Nephron progenitor cell (in vitro differentiated cells): Measurements from ENCODE around the gene COL4A6.

ENCODE experiments used
- DNase-seq: peaks from one replicate; pipeline ENCODE4 v3.0.0; 2021
- H3K27ac Mint-ChIP-seq: 2 replicates; pipeline ENCODE4 v1.8.0; 2021; ENCODE audit warnings: mild to moderate bottlenecking, moderate library complexity, mixed read lengths
- H3K27me3 Mint-ChIP-seq: 2 replicates; pipeline ENCODE4 v1.8.0; 2021; ENCODE audit warnings: mild to moderate bottlenecking, low read depth, mixed read lengths; ENCODE audit not compliant: poor library complexity
- H3K36me3 Mint-ChIP-seq: 2 replicates; pipeline ENCODE4 v1.8.0; 2021; ENCODE audit warnings: low read depth, mixed read lengths
- H3K4me1 Mint-ChIP-seq: 2 replicates; pipeline ENCODE4 v1.8.0; 2021; ENCODE audit warnings: mixed read lengths
- H3K4me3 Mint-ChIP-seq: 2 replicates; pipeline ENCODE4 v1.8.0; 2021; ENCODE audit warnings: mild to moderate bottlenecking, moderate library complexity, mixed read lengths
- H3K9me3 Mint-ChIP-seq: 2 replicates; pipeline ENCODE4 v1.8.0; 2021; ENCODE audit warnings: mild to moderate bottlenecking, moderate library complexity, mixed read lengths
- CTCF ChIP-seq: fragments of 200-600 bp; sonication (generic); IDR thresholded peaks from 2 replicates; pipeline ENCODE4 v1.5.0; 2021; ENCODE audit warnings: antibody characterized with exemption

COL4A6 gene

DNA sequence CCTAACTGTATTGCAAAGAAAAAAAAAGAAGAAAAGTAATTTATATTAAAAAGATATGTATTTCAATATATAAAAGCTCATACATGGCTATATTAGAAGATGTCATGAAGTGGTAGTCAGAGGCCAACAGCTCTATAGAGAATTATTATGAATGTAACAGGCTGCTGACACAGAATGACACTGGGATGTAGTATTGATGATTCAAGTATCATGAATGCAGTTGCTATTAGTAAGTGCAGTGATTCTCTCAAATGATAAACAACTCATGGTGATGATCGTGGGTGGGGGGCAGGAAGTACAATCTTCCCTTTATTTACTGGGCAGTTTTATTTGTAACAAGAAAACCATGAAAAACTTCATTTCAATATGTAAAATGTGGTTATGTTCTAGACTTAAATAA is 124.6 kb downstream of the COL4A6 start:
- Mint-ChIP-seq H3K27me3 (no peaks in the 10 kb centered on the region), H3K4me3 (no peak overlapping the region), H3K9me3 (peaks cover 10% of the 10 kb centered on the region), H3K4me1 (peaks cover 50% of the 10 kb centered on the region), H3K36me3 (peaks cover 30% of the 10 kb centered on the region), H3K27ac (no peak overlapping the region)
- TF ChIP-seq CTCF, result no peak
- DNase-seq, result no peak

- peak; percentile 48 for DNase-seq
- TF ChIP-seq CTCF, result no peak
- no peak overlapping the region for H3K4me3 Mint-ChIP-seq
- H3K36me3 Mint-ChIP-seq, result peaks cover 30% of the 10 kb centered on the region
- peak overlapping the region; percentile 97 for H3K27ac Mint-ChIP-seq
- peaks cover 57% of the 10 kb centered on the region for H3K4me1 Mint-ChIP-seq
- H3K9me3 Mint-ChIP-seq, result peaks cover 10% of the 10 kb centered on the region
- no peaks in the 10 kb centered on the region for H3K27me3 Mint-ChIP-seq
These were observed 125.3 kb downstream of the COL4A6 start for GRCh38 chrX:108312957-108313356.

GRCh38 chrX:108312011-108312410 is 126.2 kb downstream of the COL4A6 start:
- Mint-ChIP-seq H3K9me3 (peaks cover 6% of the 10 kb centered on the region), H3K36me3 (peaks cover 25% of the 10 kb centered on the region), H3K27ac (peak overlapping the region; percentile 80), H3K27me3 (no peaks in the 10 kb centered on the region), H3K4me1 (peaks cover 61% of the 10 kb centered on the region), H3K4me3 (no peak overlapping the region)
- no peak for DNase-seq
- TF ChIP-seq CTCF, result no peak

DNA sequence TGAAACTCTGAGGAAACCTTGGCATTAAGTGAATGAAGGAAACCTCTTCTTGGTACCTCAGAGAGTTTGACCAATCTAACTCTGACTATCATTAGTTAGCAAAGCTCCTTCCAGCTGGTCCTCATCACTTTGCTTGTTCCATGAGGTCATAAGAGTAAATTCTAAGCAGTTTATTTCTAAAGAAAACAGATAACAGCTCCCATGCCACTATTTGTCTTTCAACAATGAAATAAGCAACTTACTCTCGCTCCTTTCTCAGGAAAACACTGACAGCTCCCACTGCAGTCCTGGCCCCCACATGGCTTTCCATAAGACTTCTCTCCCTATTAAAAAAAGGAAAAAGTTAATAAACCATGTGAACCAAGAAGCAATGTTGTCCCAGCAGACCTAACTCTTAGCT is 127.7 kb downstream of the COL4A6 start:
- DNase-seq, result no peak
- Mint-ChIP-seq H3K9me3 (no peaks in the 10 kb centered on the region), H3K27me3 (no peaks in the 10 kb centered on the region), H3K36me3 (peaks cover 14% of the 10 kb centered on the region), H3K27ac (peak overlapping the region; percentile 54), H3K4me3 (no peak overlapping the region), H3K4me1 (peaks cover 48% of the 10 kb centered on the region)
- no peak for TF ChIP-seq CTCF

DNA sequence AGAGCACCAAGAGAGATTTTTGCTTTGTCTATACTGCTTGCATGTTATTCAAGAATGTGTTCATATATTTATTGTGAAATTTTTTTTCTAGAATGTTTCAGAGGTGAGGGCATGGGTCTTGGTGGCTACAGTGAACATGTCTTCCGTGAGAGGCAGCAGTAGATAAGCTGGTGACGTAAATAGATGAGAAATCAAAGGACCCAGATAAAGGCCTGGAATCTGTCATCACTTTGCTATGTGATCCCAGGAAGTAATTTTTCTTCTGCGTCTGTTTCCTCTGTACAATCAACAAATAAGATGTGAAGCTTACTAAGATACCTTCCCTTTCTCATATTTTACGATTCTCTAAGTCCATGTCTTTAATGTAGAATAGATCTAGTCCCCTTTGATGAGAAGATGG is 129.1 kb downstream of the COL4A6 start:
- Mint-ChIP-seq H3K4me1 (peaks cover 46% of the 10 kb centered on the region), H3K4me3 (no peak overlapping the region), H3K9me3 (no peaks in the 10 kb centered on the region), H3K27ac (no peak overlapping the region), H3K36me3 (peaks cover 14% of the 10 kb centered on the region), H3K27me3 (no peaks in the 10 kb centered on the region)
- no peak for DNase-seq
- TF ChIP-seq CTCF, result no peak

DNA sequence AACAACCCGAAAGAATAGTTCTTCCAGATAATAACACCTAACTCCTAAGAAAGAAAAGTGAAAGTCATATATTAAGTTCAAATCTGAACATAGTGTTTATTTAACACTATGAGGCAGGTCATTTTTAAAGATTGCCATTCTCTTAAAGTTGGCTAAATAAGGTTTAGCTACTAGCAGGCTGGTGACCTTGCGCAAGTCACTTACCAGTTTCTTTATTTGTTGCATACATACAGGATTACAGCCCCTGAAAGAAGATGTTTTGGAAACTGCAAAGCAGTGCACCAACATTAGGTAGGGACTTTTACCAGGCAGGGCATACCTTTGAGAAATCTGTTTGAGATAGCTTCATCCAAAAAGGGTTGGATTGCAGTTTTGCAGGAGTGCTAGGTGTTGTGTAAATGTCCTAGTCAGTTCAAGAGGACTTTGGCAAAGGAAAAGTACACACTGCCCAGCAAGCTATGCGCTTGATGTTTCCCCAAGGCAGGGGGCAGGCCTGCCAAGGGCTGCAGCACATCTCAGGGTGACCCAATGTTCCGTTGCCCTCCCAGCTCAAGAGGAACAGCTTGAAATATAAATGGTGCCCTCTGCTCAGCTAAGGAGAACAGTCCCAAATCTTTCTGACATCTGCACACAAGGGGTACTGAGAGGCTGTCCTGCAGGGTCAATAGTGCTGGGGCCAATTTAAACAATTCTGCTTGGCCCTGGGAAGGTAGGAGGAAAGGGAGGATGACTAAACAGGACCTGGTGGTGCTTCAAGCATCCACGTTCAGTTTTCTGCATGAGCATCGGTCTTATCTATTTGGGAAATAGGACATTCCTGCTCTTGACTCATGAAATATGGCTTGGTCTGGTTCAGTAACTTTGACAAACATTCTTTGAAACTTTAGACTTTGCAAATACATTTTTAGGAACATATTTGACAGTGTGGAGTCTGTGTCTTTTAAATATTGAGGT is 130.8 kb downstream of the COL4A6 start:
- no peak overlapping the region for H3K4me3 Mint-ChIP-seq
- TF ChIP-seq CTCF, result no peak
- no peak for DNase-seq
- peaks cover 40% of the 10 kb centered on the region for H3K4me1 Mint-ChIP-seq
- no peaks in the 10 kb centered on the region for H3K27me3 Mint-ChIP-seq
- no peaks in the 10 kb centered on the region for H3K9me3 Mint-ChIP-seq
- H3K36me3 Mint-ChIP-seq, result peaks cover 14% of the 10 kb centered on the region
- H3K27ac Mint-ChIP-seq, result peak overlapping the region; percentile 81
